Activated T-helper 1 cell treated with anti-CD3 and anti-CD28 coated beads, Interleukin-2, amount 50 U/mL, for 16 hours (primary cell): ENCODE results near the gene RABGGTB.
"Not testable (repeated sequence)": the region's sequence is repeated elsewhere in the genome, so short reads cannot be mapped to it uniquely, and the experiment has no call there.

ENCODE experiments used
- DNase-seq, 2 donors: peaks; one replicate each; pipeline ENCODE4 v3.0.0-alpha.2; 2020; ENCODE audit warnings: low read depth in 1 of 2, low spot score in 1 of 2

RABGGTB gene

GRCh38 chr1:75785983-75786853, at the start of gene RABGGTB:
Gene RABGGTB, plus strand, starts transcription at chr1:75786256. Its CDS starts 16 bp downstream, at chr1:75786272.
- DNase-seq, result peak; percentile 83 to 89

- DNase-seq, result no peak
Observed at GRCh38 chr1:75742047-75742625, 43.9 kb upstream of the RABGGTB start.

- no peak for DNase-seq
Observed at GRCh38 chr1:75745276-75745675, 40.8 kb upstream of the RABGGTB start.

- not testable (repeated sequence) for DNase-seq
Observed at GRCh38 chr1:75757210-75757609, 28.8 kb upstream of the RABGGTB start.

GRCh38 chr1:75758543-75758942, 27.5 kb upstream of the RABGGTB start:
- not testable (repeated sequence) for DNase-seq

DNA sequence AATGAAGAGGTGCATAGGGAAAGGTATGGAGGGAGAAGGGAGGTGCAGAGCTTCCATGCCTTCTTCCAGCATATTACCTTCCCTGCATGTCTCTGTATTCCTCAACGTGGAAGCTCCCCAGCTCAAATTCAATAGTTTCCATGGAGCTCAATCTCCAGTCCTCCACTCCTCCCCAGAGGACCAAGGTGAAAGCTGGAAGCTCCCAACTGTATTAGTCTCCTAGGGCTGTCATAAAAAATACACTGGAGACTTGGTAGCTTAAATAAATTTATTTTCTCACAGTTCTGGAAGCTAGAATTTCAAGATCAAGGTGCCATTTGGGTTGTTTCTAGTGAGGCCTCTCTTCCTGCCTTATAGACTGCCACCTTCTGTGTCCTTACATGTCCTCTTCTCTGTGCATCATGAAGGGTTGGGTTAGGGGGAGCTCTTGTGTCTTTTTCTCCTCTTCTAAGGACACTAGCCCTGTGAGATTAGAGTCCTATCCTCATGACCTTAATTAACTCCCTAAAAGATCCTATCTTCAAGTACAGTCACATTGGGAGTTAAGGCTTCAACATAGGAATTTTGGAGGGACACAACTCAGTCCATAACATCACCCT, 21.9 kb upstream of the RABGGTB start:
- no peak for DNase-seq

DNA sequence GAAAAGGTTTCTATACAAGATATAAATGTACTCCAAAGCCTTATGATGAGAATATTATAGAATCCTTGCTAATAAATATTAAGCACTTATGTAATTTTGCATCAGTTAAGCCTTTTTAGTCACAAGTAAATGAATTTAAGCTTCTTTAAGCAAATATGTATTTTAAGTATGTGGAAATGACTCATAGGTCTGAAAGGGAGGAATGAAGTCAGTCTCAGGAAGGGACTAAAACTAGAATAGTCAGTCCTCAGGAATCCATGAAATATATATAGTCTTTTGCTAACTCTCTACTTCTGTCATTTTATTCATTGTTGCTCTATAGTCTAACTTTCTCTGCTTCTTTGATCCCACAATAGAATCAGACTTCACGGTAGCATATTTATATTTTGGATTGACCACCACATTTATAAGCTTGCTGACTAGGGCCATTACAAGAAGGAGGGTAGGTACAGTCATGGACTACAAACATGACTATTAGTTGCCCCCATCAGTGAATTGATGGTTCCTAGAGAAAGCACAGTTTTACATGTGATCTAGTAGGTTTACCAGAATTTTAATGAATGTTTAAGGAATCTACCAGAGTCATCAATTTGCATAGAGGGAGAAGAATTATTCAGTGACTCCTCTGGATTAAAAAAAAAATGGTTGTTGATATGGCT, 20.2 kb upstream of the RABGGTB start:
- DNase-seq, result no peak

- DNase-seq, result no peak
Observed at GRCh38 chr1:75768016-75768415, 18.0 kb upstream of the RABGGTB start.

GRCh38 chr1:75770761-75771160, 15.3 kb upstream of the RABGGTB start:
- DNase-seq, result no peak

GRCh38 chr1:75771978-75772377, 14.1 kb upstream of the RABGGTB start:
- DNase-seq, result no peak

DNA sequence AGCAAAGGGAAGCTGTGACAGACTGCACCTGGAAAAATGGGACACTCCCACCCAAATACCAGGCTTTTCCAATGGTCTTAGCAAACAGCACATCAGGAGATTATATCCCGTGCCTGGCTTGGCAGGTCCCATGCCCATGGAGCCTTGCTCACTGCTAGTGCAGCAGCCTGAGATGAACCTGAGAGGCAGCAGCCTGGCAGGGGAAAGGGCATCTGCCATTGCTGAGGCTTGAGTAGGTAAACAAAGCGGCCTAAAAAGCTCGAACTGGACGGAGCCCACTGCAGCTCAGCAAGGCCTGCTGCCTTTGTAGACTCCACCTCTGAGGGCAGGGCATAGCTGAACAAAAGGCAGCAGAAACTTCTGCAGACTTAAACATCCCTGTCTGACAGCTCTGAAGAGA, 8.2 kb upstream of the RABGGTB start:
- not testable (repeated sequence) for DNase-seq

- DNase-seq, result not testable (repeated sequence)
Observed at GRCh38 chr1:75778694-75779093, 7.4 kb upstream of the RABGGTB start.

DNA sequence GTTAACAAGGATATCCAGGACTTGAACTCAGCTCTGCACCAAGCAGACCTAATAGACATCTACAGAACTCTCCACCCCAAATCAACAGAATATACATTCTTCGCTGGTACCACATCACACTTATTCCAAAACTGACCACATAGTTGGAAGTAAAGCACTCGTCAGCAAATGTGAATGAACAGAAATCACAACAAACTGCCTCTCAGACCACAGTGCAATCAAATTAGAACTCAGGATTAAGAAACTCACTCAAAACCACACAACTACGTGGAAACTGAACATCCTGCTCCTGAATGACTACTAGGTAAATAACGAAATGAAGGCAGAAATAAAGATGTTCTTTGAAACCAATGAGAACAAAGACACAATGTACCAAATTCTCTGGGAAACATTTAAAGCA, 5.9 kb upstream of the RABGGTB start:
- DNase-seq, result not testable (repeated sequence)

GRCh38 chr1:75783920-75784319, 2.1 kb upstream of the RABGGTB start:
- not testable (repeated sequence) for DNase-seq

DNA sequence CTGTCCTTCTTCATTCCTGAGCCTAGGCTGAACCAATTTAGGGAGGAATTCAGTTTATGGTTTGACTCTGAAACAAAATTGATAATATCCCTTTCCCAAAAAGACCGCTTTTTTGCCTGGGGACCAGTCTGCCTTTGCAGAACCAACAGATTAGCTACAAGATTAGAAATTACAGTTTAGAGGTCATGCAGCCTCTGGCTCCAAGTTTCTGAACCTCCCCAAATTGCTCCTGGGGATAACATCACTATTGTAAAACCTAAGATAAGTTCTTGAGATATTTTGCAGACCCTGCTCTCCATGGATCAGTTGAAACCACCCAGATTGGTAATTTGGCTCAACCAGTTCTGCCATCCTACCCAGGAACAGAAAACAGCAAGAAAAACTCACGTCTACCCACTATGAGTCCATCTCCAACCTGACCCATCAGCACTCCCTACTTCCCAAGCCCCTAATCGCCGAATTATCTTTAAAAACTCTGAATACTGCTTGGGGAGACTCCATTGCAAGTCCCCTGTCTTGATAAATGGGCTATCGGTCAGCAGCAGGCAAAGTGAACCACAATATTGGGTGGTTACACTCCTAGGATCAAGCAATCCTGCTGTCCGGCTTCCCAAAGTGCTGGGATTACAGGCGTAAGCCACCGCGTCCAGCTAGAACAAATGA, 605 bp upstream of the RABGGTB start:
- no peak for DNase-seq

GRCh38 chr1:75786901-75787493, 941 bp downstream of the RABGGTB start:
- no peak for DNase-seq

- no peak for DNase-seq
Observed at GRCh38 chr1:75787524-75787923, 1.5 kb downstream of the RABGGTB start.

GRCh38 chr1:75789988-75790387, 3.9 kb downstream of the RABGGTB start:
- DNase-seq, result no peak

- no peak for DNase-seq
Observed at GRCh38 chr1:75791022-75791421, 5.0 kb downstream of the RABGGTB start.

DNA sequence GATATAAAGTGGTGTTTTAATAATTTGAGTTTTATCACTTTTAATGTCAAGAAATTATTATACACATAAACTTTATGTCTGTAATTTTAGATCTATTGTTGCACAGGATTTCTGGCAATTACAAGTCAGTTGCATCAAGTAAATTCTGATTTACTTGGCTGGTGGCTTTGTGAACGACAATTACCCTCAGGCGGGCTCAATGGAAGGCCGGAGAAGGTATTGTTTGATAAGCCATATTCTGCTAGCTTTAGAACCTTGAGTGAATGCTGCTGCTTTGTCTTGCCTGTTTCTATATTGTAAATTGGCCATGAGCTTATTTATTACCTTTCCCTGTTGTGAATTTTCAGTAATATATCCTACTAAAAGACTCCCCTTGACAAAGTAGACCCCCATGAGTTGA, 6.0 kb downstream of the RABGGTB start:
- no peak for DNase-seq

GRCh38 chr1:75794382-75794781, 8.3 kb downstream of the RABGGTB start:
- DNase-seq, result no peak
